Adrenal gland (tissue), 12 donors: Measurements from ENCODE around the gene TNFRSF14. TPM values are rescaled to one million over a fixed set of nuclear protein-coding genes. Genes with fewer than 3 reads are reported as not detected.

Source experiments
- DNase-seq, 7 donors: peaks; one replicate each; pipeline ENCODE4 v3.0.0-alpha.2; 2019 to 2020
- H3K27ac ChIP-seq, 5 donors: fragments of 200-600 bp; sonication (generic) in 4 of 5; 1 replicate in 3 of 5; 2 replicates in 2 of 5; pipeline versions ENCODE4 v1.5.1 to v1.8.0; 2016 to 2020; ENCODE audit warnings: mild to moderate bottlenecking in 1 of 5
- H3K27me3 ChIP-seq: fragments of 200-600 bp; 2 replicates; pipeline ENCODE4 v1.8.0; 2021
- H3K36me3 ChIP-seq, 2 donors: fragments of 200-600 bp; replicated peaks in 1 of 2; 1 replicate in 1 of 2; 2 replicates in 1 of 2; pipeline versions ENCODE4 v1.5.1 to v1.8.0; 2018 to 2022
- H3K4me1 ChIP-seq, 2 donors: fragments of 200-600 bp; replicated peaks in 1 of 2; 1 replicate in 1 of 2; 2 replicates in 1 of 2; pipeline versions ENCODE4 v1.5.1 to v1.8.0; 2018 to 2021
- H3K4me3 ChIP-seq, 4 donors: fragments of 200-600 bp; sonication (generic) in 3 of 4; one replicate each; pipeline ENCODE4 v1.5.1; 2016 to 2018
- H3K9me3 ChIP-seq, 3 donors: fragments of 200-600 bp; sonication (generic) in 1 of 3; replicated peaks in 1 of 3; 1 replicate in 2 of 3; 2 replicates in 1 of 3; pipeline versions ENCODE4 v1.5.1 to v1.8.0; 2016 to 2021
- POLR2A ChIP-seq, 2 donors: fragments of 450-650 bp; IDR thresholded peaks; one replicate each; pipeline ENCODE4 v1.6.1; 2017; ENCODE audit warnings: antibody characterized with exemption in 2 of 2, mild to moderate bottlenecking in 2 of 2, moderate library complexity in 1 of 2
- WGBS, 4 donors: extraction: QIAGEN DNeasy Blood & Tissue Kit in 2 of 4; methylation state at CpG; one replicate each; pipeline versions ENCODE4 v1.1.5 to v1.1.7; 2013 to 2017; 5-methylcytosine and 5-hydroxymethylcytosine counted together
- intact Hi-C, 2 donors: fragments of 100-400 bp; cut with DNase I; formaldehyde crosslinking; loops; one replicate each; pipeline versions ENCODE4 v1.14.1 to v1.15.0; 2022 to 2023
- polyA plus RNA-seq, 3 donors: library from polyadenylated mRNA; stranded (reverse); fragments of 200-250 nt in 2 of 3; fragments of 350-450 nt in 1 of 3; fragmentation: Illumina TruSeq in 1 of 3; extraction: RNeasy Lipid Tissue Mini Kit (QIAGEN cat#74804) in 1 of 3; gene quantifications; one replicate each; pipeline ENCODE4 v1.2.3, GENCODE V29; 2013 to 2014
- total RNA-seq, 9 donors: library from RNA; depleted of rRNA in 4 of 9; stranded (reverse); fragments of >200 nt in 4 of 9; fragments of 120-200 nt in 1 of 9; fragmentation: NEBNext Ultra II Directional in 1 of 9; extraction: Animal tissue kit (Norgen Biotek cat#: 25700) in 1 of 9; gene quantifications; one replicate each; pipeline versions ENCODE4 v1.1.0 to v1.2.4, GENCODE V29; 2013 to 2023
- TF ChIP-seq, protein P1 (sequence below), 6 experiments: fragments of 450-650 bp in 4 of 6; fragments of 200-600 bp in 2 of 6; sonication (generic) in 1 of 6; IDR thresholded peaks; 1 replicate in 5 of 6; 2 replicates in 1 of 6; pipeline versions ENCODE4 v1.5.1 to v1.8.0; 2016 to 2021; ENCODE audit warnings: antibody characterized with exemption in 6 of 6, mild to moderate bottlenecking in 2 of 6, moderate library complexity in 1 of 6
- donor health status: healthy with polysubstance abuse.
- donor health status: Bipolar disorder and iron deficiency.
- donor health status: DM: yes; HTN: yes; CAD: no.
- donor health status: DM: no; HTN: no; CAD: no.
- donor health status: DM: no; HTN: no; CAD: no.
- donor health status: DM: yes; HTN: yes; CAD: no.

TNFRSF14 gene
- total and polyA plus RNA-seq, 12 donors: 7.0 to 554 (median 116) TPM

- no peak for DNase-seq
- intact Hi-C loops: no loop called here
Measured at GRCh38 chr1:2570332-2570731, 14.2 kb downstream of the TNFRSF14 start.

GRCh38 chr1:2571348-2571747 is 15.2 kb downstream of the TNFRSF14 start:
- Histone ChIP-seq H3K27me3 (no peaks in the 10 kb centered on the region), H3K4me1 (no peaks in the 10 kb centered on the region), H3K27ac (no peak overlapping the region), H3K36me3 (no peaks in the 10 kb centered on the region), H3K9me3 (no peaks in the 10 kb centered on the region), H3K4me3 (no peak overlapping the region)
- 85 to 91% (median 87%) methylated on average over 9 of the region's 9 CpGs for WGBS, 4 donors
- DNase-seq: no peak
- intact Hi-C loops: no loop called here
- TF ChIP-seq, protein P1, sequence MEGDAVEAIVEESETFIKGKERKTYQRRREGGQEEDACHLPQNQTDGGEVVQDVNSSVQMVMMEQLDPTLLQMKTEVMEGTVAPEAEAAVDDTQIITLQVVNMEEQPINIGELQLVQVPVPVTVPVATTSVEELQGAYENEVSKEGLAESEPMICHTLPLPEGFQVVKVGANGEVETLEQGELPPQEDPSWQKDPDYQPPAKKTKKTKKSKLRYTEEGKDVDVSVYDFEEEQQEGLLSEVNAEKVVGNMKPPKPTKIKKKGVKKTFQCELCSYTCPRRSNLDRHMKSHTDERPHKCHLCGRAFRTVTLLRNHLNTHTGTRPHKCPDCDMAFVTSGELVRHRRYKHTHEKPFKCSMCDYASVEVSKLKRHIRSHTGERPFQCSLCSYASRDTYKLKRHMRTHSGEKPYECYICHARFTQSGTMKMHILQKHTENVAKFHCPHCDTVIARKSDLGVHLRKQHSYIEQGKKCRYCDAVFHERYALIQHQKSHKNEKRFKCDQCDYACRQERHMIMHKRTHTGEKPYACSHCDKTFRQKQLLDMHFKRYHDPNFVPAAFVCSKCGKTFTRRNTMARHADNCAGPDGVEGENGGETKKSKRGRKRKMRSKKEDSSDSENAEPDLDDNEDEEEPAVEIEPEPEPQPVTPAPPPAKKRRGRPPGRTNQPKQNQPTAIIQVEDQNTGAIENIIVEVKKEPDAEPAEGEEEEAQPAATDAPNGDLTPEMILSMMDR (IDR thresholded peaks at IDR 0.05): no peak
- TF ChIP-seq POLR2A (IDR thresholded peaks at IDR 0.05): no peak

More at GRCh38 chr1:2570332-2570731, 14.2 kb downstream of the TNFRSF14 start:
- H3K4me1 ChIP-seq: no peaks in the 10 kb centered on the region
- WGBS, 4 donors: 80 to 85% (median 84%) methylated on average over 15 to 17 of the region's 17 CpGs
- H3K27me3 ChIP-seq: no peaks in the 10 kb centered on the region
- no peaks in the 10 kb centered on the region for H3K36me3 ChIP-seq
- no peaks in the 10 kb centered on the region for H3K9me3 ChIP-seq
- no peak overlapping the region for H3K4me3 ChIP-seq
- no peak overlapping the region for H3K27ac ChIP-seq
- no peak for TF ChIP-seq POLR2A (IDR thresholded peaks at IDR 0.05)
- TF ChIP-seq, protein P1 (IDR thresholded peaks at IDR 0.05): no peak

GRCh38 chr1:2573250-2573920 is 17.2 kb downstream of the TNFRSF14 start:
- H3K4me3 ChIP-seq: no peak overlapping the region
- 79 to 81% (median 80%) methylated on average over 8 of the region's 8 CpGs for WGBS, 4 donors
- no peaks in the 10 kb centered on the region for H3K36me3 ChIP-seq
- intact Hi-C loops: no loop called here
- DNase-seq: no peak
- H3K27me3 ChIP-seq: peaks cover 5% of the 10 kb centered on the region
- TF ChIP-seq POLR2A (IDR thresholded peaks at IDR 0.05): no peak
- TF ChIP-seq, protein P1 (IDR thresholded peaks at IDR 0.05): no peak
- H3K9me3 ChIP-seq: no peaks in the 10 kb centered on the region
- H3K4me1 ChIP-seq: no peaks in the 10 kb centered on the region
- no peak overlapping the region for H3K27ac ChIP-seq

- no peaks in the 10 kb centered on the region for H3K4me1 ChIP-seq
- no peak overlapping the region for H3K4me3 ChIP-seq
- 80 to 82% (median 81%) methylated on average over 9 of the region's 9 CpGs for WGBS, 4 donors
- peaks cover 5% of the 10 kb centered on the region for H3K27me3 ChIP-seq
- no peaks in the 10 kb centered on the region for H3K9me3 ChIP-seq
- DNase-seq: no peak
- no peak overlapping the region for H3K27ac ChIP-seq
- TF ChIP-seq, protein P1 (IDR thresholded peaks at IDR 0.05): no peak
- TF ChIP-seq POLR2A (IDR thresholded peaks at IDR 0.05): no peak
- H3K36me3 ChIP-seq: no peaks in the 10 kb centered on the region
- intact Hi-C loops: no loop called here
Measured at GRCh38 chr1:2574350-2574749, 18.2 kb downstream of the TNFRSF14 start.
